SU-DHL-6 (cell line): Measurements from ENCODE around the gene KLRK1.
"Not testable (repeated sequence)": the region's sequence is repeated elsewhere in the genome, so short reads cannot be mapped to it uniquely, and the experiment has no call there.

Source experiments
- EZH2phosphoT487 ChIP-seq: fragments of 200-600 bp; sonication (generic), shearing (Covaris generic); conservative IDR thresholded peaks from 2 replicates; pipeline ENCODE4 v1.6.1; 2018; ENCODE audit warnings: mild to moderate bottlenecking, antibody characterized with exemption, low read length, moderate library complexity, mixed read lengths
- TF ChIP-seq, protein P1 (sequence below): fragments of 200-600 bp; sonication (generic); IDR thresholded peaks from one replicate; pipeline ENCODE4 v1.5.1; 2017; ENCODE audit warnings: antibody characterized with exemption, mild to moderate bottlenecking, low read length, moderate library complexity; ENCODE audit not compliant: insufficient read depth, poor library complexity, severe bottlenecking

- TF ChIP-seq, protein P1, sequence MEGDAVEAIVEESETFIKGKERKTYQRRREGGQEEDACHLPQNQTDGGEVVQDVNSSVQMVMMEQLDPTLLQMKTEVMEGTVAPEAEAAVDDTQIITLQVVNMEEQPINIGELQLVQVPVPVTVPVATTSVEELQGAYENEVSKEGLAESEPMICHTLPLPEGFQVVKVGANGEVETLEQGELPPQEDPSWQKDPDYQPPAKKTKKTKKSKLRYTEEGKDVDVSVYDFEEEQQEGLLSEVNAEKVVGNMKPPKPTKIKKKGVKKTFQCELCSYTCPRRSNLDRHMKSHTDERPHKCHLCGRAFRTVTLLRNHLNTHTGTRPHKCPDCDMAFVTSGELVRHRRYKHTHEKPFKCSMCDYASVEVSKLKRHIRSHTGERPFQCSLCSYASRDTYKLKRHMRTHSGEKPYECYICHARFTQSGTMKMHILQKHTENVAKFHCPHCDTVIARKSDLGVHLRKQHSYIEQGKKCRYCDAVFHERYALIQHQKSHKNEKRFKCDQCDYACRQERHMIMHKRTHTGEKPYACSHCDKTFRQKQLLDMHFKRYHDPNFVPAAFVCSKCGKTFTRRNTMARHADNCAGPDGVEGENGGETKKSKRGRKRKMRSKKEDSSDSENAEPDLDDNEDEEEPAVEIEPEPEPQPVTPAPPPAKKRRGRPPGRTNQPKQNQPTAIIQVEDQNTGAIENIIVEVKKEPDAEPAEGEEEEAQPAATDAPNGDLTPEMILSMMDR, result not testable (repeated sequence)
- not testable (repeated sequence) for TF ChIP-seq EZH2phosphoT487
These were observed 30.5 kb upstream of the KLRK1 start, which contains the start of gene KLRC3 for GRCh38 chr12:10420334-10420733.
